H7 (cell line): ENCODE measurements around the gene AOPEP. TPM values are rescaled to one million over a fixed set of nuclear protein-coding genes. Genes with fewer than 3 reads are reported as not detected.

Experiments
- DNase-seq: peaks from one replicate; pipeline ENCODE4 v3.0.0; 2012
- H3K27me3 ChIP-seq: 2 replicates; pipeline ENCODE4 v1.6.0; 2011; ENCODE audit warnings: mild to moderate bottlenecking, low read length; ENCODE audit not compliant: control insufficient read depth, insufficient read depth
- H3K36me3 ChIP-seq: replicated peaks from 2 replicates; pipeline ENCODE4 v1.5.1; 2011; ENCODE audit warnings: low read length; ENCODE audit not compliant: control insufficient read depth, insufficient read depth
- H3K4me3 ChIP-seq: 2 replicates; pipeline ENCODE4 v1.5.1; 2011; ENCODE audit warnings: low read depth, mild to moderate bottlenecking, control low read depth, low read length, moderate library complexity; ENCODE audit not compliant: insufficient read depth
- total RNA-seq: library from RNA; depleted of rRNA; stranded (reverse); fragments of >200 nt; shearing (Covaris generic); gene quantifications from 2 replicates; pipeline ENCODE4 v1.2.3, GENCODE V29; 2014

AOPEP gene
- total RNA-seq, 1 experiment from 2014 or later, result 12.1 TPM

- H3K4me3 ChIP-seq, result no peak overlapping the region
- H3K27me3 ChIP-seq, result no peaks in the 10 kb centered on the region
- H3K36me3 ChIP-seq, result no peaks in the 10 kb centered on the region
- DNase-seq, result no peak
Measured at GRCh38 chr9:94817291-94818177, 91.0 kb downstream of the AOPEP start.

GRCh38 chr9:94818178-94818541, 91.7 kb downstream of the AOPEP start:
- no peak for DNase-seq
- Histone ChIP-seq H3K4me3 (no peak overlapping the region), H3K36me3 (no peaks in the 10 kb centered on the region), H3K27me3 (no peaks in the 10 kb centered on the region)

GRCh38 chr9:94819161-94819687, 92.7 kb downstream of the AOPEP start:
- H3K36me3 ChIP-seq, result no peaks in the 10 kb centered on the region
- H3K4me3 ChIP-seq, result no peak overlapping the region
- H3K27me3 ChIP-seq, result no peaks in the 10 kb centered on the region; the same call in 1 of the 2 replicates
- peak; percentile 30 for DNase-seq

GRCh38 chr9:94821098-94821887, 94.8 kb downstream of the AOPEP start:
- no peaks in the 10 kb centered on the region; the same call in 1 of the 2 replicates for H3K27me3 ChIP-seq
- no peaks in the 10 kb centered on the region for H3K36me3 ChIP-seq
- no peak for DNase-seq

GRCh38 chr9:94822273-94822672, 95.8 kb downstream of the AOPEP start:
- Histone ChIP-seq H3K27me3 (peaks cover 2% of the 10 kb centered on the region), H3K4me3 (no peak overlapping the region), H3K36me3 (no peaks in the 10 kb centered on the region)
- no peak for DNase-seq

More at GRCh38 chr9:94821098-94821887, 94.8 kb downstream of the AOPEP start:
- no peak overlapping the region for H3K4me3 ChIP-seq

GRCh38 chr9:94823710-94824109, 97.2 kb downstream of the AOPEP start:
- DNase-seq, result no peak
- Histone ChIP-seq H3K27me3 (peaks cover 2% of the 10 kb centered on the region), H3K36me3 (no peaks in the 10 kb centered on the region), H3K4me3 (no peak overlapping the region)

- H3K36me3 ChIP-seq, result no peaks in the 10 kb centered on the region
- peaks cover 2% of the 10 kb centered on the region for H3K27me3 ChIP-seq
- DNase-seq, result no peak
- H3K4me3 ChIP-seq, result no peak overlapping the region
Measured at GRCh38 chr9:94824411-94824810, 97.9 kb downstream of the AOPEP start.

GRCh38 chr9:94824913-94825610, 98.6 kb downstream of the AOPEP start:
- H3K27me3 ChIP-seq, result peaks cover 2% of the 10 kb centered on the region
- H3K36me3 ChIP-seq, result no peaks in the 10 kb centered on the region
- H3K4me3 ChIP-seq, result no peak overlapping the region
- DNase-seq, result peak; percentile 60

- no peaks in the 10 kb centered on the region for H3K36me3 ChIP-seq
- no peak overlapping the region for H3K4me3 ChIP-seq
- H3K27me3 ChIP-seq, result peaks cover 2% of the 10 kb centered on the region
- no peak for DNase-seq
Measured at GRCh38 chr9:94825611-94825958, 99.1 kb downstream of the AOPEP start.

GRCh38 chr9:94826044-94826443, 99.5 kb downstream of the AOPEP start:
- Histone ChIP-seq H3K27me3 (peaks cover 2% of the 10 kb centered on the region), H3K36me3 (no peaks in the 10 kb centered on the region), H3K4me3 (no peak overlapping the region)
- DNase-seq, result no peak

GRCh38 chr9:94826644-94827410, 100.3 kb downstream of the AOPEP start:
- DNase-seq, result no peak
- peaks cover 2% of the 10 kb centered on the region for H3K27me3 ChIP-seq
- H3K36me3 ChIP-seq, result no peaks in the 10 kb centered on the region
- no peak overlapping the region for H3K4me3 ChIP-seq

- no peak overlapping the region for H3K4me3 ChIP-seq
- no peak for DNase-seq
- peaks cover 2% of the 10 kb centered on the region for H3K27me3 ChIP-seq
- no peaks in the 10 kb centered on the region for H3K36me3 ChIP-seq
Measured at GRCh38 chr9:94827584-94828304, 101.2 kb downstream of the AOPEP start.

GRCh38 chr9:94829380-94830070, 103.0 kb downstream of the AOPEP start:
- Histone ChIP-seq H3K27me3 (peaks cover 2% of the 10 kb centered on the region), H3K36me3 (no peaks in the 10 kb centered on the region), H3K4me3 (no peak overlapping the region)
- no peak for DNase-seq
